Hippocampal formation (tissue), 2 donors: ENCODE data around the gene AMPH.

Experiments
- DNase-seq, 2 donors: peaks; one replicate each; lab custom pipeline; 2025; lab: John Stamatoyannopoulos, UW

AMPH gene

GRCh38 chr7:38542156-38542555 is 89.0 kb downstream of the AMPH start:
- no peak for DNase-seq

- DNase-seq = no peak
These were observed 89.7 kb downstream of the AMPH start for GRCh38 chr7:38541440-38541839.

GRCh38 chr7:38539477-38540081 is 91.6 kb downstream of the AMPH start:
- DNase-seq = no peak

- DNase-seq = peak in 1 of 2 donors; percentile 36
These were observed 96.1 kb downstream of the AMPH start for GRCh38 chr7:38535073-38535472.

GRCh38 chr7:38525857-38526256 is 105.3 kb downstream of the AMPH start:
- DNase-seq = no peak

- DNase-seq = no peak
These were observed 106.4 kb downstream of the AMPH start for GRCh38 chr7:38524786-38525185.

- no peak for DNase-seq
These were observed 110.4 kb downstream of the AMPH start for GRCh38 chr7:38520741-38521140.

- no peak for DNase-seq
These were observed 112.6 kb downstream of the AMPH start for GRCh38 chr7:38518541-38518940.

- DNase-seq = no peak
These were observed 118.5 kb downstream of the AMPH start for GRCh38 chr7:38512704-38513103.

GRCh38 chr7:38512291-38512690 is 118.9 kb downstream of the AMPH start:
- DNase-seq = no peak

- DNase-seq = no peak
These were observed 123.8 kb downstream of the AMPH start for GRCh38 chr7:38507384-38507783.

- no peak for DNase-seq
These were observed 124.4 kb downstream of the AMPH start for GRCh38 chr7:38506756-38507155.

GRCh38 chr7:38506004-38506403 is 125.2 kb downstream of the AMPH start:
- no peak for DNase-seq

GRCh38 chr7:38504684-38505083 is 126.5 kb downstream of the AMPH start:
- no peak for DNase-seq

GRCh38 chr7:38502848-38503247 is 128.3 kb downstream of the AMPH start:
- no peak for DNase-seq

- DNase-seq = no peak
These were observed 128.9 kb downstream of the AMPH start for GRCh38 chr7:38502289-38502688.

GRCh38 chr7:38492010-38492409 is 139.2 kb downstream of the AMPH start:
- DNase-seq = no peak

- DNase-seq = no peak
These were observed 148.7 kb downstream of the AMPH start for GRCh38 chr7:38482521-38482920.

- DNase-seq = no peak
These were observed 149.8 kb downstream of the AMPH start for GRCh38 chr7:38481401-38481800.

GRCh38 chr7:38478404-38478803 is 152.8 kb downstream of the AMPH start:
- DNase-seq = no peak

- DNase-seq = no peak
These were observed 153.8 kb downstream of the AMPH start for GRCh38 chr7:38477333-38477732.

GRCh38 chr7:38476764-38477163 is 154.4 kb downstream of the AMPH start:
- no peak for DNase-seq

GRCh38 chr7:38465956-38466355 is 165.2 kb downstream of the AMPH start:
- no peak for DNase-seq
